NOMO-1 treated with dmso at 0.1 percent for 144 hours (cell line): ENCODE results near the gene DYRK1A.

ENCODE experiments used
- DNase-seq: peaks from one replicate; lab custom pipeline; 2025; ENCODE audit not compliant: unreplicated experiment; lab: John Stamatoyannopoulos, UW

The DYRK1A gene

GRCh38 chr21:37563641-37564340 lies 197.2 kb downstream of the DYRK1A start:
- peak; percentile 85 for DNase-seq

DNA sequence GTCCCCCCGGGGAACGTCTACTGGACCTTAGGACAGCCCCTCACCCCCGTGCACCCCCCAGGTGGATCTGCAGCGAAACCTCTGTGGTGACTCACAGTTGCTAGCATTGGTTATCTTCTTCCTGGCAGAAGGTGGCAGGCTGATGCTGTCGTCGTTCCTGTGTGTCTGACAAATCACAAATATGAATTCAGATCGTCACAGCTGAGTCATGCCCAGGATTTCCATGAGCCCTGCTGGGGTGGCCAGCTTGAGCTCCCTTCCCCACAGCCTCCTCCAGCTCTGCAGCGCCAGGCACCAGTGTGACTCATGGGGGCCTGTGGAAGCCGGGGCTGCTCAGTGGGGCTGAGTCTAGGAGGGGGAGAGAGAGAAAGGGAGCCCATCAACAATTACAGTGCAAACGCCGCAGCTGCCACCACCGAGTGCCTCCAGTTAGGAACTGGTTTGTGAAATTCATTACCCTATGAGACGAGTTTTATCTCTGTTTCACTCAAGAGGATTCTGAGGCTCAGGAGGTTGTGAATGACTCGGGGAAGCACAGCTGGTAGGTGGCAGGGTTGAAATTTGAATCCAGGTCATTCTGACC lies 197.9 kb downstream of the DYRK1A start:
- peak; percentile 73 for DNase-seq

DNA sequence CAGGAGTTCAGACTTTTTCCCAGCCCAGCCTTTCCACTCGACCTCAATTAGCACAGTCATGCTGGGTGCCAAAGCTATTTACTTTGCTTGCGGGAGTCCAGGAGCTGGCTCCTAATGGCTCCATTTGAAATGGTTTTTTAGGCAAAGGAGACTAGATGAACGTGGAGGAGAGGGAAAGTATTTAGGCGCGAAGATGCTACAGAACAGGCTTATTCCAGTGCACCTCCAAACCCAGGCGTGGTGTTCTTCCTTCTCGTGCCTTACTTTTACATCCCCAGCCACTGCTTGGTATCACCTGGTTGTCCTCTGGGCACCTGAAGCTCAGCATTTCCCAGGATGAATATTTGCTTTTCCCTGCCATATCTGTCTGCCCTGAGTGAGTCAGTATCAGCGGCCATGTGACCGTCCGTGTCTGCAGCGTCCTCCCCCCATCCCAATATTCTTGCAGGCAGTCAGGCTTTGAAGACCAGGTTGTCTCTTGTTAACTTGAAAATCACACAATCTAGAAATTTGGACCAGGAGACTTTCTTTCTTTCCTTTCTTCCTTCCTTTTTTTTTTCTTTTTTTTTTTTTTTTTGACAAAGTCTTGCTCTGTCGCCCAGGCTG lies 198.5 kb downstream of the DYRK1A start:
- DNase-seq: no peak

DNA sequence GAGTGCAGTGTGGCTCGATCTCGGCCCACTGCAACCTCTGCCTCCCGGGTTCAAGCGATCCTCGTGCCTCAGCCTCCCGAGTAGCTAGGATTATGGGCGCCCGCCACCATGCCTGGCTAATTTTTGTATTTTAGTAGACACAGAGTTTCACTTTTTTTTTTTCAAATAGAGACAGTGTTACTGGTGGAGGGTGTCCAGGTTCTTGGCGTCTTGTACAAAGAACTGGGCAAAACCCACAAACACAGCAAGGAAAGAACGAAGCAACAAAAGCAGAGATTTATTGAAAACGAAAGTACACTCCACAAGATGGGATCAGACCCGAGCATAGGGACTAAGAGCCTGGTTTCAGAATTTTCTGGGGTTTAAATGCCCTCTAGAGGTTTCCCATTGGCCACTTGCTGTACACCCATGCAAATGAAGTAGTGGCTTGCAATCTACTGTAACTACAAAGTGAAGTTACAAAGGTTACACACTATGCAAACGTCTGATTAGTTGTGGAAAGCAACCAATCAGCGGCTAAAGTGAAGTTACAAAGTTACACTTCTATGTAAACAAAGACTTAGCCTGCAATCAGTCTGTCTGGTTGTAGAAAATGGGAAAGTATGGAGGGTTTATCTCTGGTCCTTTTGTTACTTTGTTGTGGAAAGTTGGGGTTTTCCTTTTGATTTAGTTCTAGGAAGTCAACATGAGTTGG lies 199.1 kb downstream of the DYRK1A start:
- DNase-seq: peak; percentile 13

DNA sequence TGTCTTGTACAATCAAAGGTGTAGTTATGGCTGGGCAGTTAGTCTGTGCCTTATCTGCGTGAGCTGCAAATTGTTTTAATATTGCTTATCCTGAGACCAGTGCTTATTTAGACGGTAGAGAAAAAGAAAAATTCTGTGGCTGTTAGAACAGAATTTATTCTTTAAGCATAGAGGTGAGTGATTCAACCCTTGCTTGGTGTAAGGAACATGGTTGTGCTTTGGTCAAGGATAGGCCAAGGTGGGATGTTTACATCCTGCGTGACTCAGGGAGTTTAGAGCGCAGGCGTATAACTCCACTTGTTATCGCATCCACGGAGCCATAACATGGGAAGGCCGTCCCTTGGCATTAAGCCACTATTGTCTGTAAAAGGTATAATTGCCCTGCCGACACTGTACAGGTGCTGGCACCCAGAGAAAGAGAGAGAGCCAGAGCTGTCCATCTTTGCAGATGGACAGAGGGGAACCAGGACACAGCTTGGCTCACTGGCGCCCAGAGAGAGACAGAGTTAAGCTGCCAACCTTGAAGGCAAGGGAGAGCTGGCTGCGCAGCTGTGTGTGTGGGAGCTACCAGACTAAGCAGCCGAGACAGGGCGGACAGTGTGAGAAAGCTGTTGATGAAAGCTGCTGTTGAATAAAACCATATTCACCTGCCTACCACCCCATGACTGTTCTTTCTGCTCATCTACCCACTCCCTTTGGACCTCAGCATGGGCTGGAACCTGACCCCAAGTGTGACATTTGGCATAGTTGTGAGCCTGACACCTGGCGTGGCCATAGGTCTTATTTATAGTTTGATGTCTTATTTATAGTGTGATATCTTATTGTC lies 200.4 kb downstream of the DYRK1A start:
- DNase-seq: no peak

DNA sequence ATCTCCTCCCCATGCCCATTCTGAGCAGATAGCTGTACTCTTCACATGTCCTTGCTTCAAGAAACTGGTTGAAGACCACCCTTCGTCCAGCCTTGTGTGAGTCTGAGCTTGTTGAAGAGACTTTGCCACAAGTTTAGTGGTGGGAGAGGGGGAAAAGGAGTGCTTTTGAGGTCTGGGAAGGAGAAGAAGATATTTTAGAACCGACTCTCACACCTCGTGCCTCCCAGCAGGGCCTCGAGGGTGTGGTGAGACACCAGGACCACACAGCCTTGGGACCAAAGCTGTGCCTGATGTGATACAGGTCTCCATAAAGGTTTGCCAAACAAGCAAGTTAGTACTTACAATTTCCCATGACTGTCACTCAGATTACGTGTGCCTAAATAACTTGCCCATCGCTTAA lies 201.8 kb downstream of the DYRK1A start:
- no peak for DNase-seq

DNA sequence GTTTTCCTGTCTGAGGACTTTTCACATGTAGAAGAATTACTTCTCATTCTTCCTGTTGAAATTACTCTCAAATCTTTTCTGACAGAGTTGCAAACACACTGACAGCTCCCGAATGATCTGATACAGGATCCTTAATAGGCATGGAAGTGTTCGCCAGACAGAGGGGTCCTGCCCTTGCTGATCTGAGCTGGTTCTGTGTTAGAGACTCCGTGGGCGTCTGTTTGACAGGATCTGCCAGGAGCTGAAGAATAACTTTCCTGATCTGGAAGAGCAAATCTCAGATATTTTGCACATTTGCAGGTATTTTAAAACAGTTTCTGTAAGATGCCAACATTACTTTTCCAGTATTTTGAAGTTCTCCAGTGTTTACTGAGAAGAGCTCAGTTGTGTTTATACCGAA lies 202.3 kb downstream of the DYRK1A start:
- no peak for DNase-seq

GRCh38 chr21:37571442-37571841 lies 204.9 kb downstream of the DYRK1A start:
- no peak for DNase-seq

GRCh38 chr21:37574316-37574715 lies 207.7 kb downstream of the DYRK1A start:
- no peak for DNase-seq

GRCh38 chr21:37574751-37575150 lies 208.2 kb downstream of the DYRK1A start:
- no peak for DNase-seq

DNA sequence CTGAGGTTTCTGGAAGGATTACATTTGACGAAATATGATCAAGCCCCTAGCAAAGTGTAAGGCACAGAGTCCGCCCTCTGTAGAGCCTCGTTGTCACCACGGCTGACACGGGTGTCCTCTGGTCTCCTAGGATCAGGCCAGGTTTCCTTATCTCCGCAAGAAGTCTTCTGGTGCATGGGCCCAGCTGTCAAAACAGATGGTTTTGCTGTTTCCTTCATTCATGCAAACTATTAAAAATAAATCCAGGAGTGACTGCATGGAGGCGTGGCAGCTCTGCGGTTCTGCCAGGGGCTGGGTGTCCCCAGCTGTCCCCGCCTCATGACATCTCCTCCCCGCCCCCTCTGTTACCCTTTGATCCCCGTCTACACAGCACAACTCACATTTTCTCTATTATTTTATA lies 209.0 kb downstream of the DYRK1A start:
- DNase-seq: no peak
